ENCODE measurements around the gene PLEKHO2. TPM values are rescaled to one million over a fixed set of nuclear protein-coding genes. Genes with fewer than 3 reads are reported as not detected.
A peak's percentile ranks its signal among the peaks of the same experiment; 100 is the strongest.

The PLEKHO2 gene
- total and polyA plus RNA-seq, 2 of the 13 experiments (the other 11 are each of a cell fraction or from before 2014, with no cell fraction given), result 3.8 to 4.8 TPM

- no peak for TF ChIP-seq KLF16 (CRISPR knock-in tag; IDR thresholded peaks at IDR 0.05)
- peak; percentile 27; the same call in 1 of the 2 replicates for TF ChIP-seq ZMYM4 (CRISPR knock-in tag; IDR thresholded peaks at IDR 0.05)
- no peak for TF ChIP-seq RFX5 (IDR thresholded peaks at IDR 0.05; ENCODE audit: low read depth, low read length)
- TF ChIP-seq SKI (IDR thresholded peaks at IDR 0.05; ENCODE audit: partially characterized antibody), result no peak
- no peak for TF ChIP-seq BORCS8-MEF2B (CRISPR knock-in tag; IDR thresholded peaks at IDR 0.05)
- peak; percentile 44; the same call in 1 of the 2 replicates for TF ChIP-seq NRL (CRISPR knock-in tag; IDR thresholded peaks at IDR 0.05; ENCODE audit: borderline replicate concordance)
- no peak for TF ChIP-seq ZNF501 (CRISPR knock-in tag; IDR thresholded peaks at IDR 0.05)
- no peak for TF ChIP-seq ZFP82 (CRISPR knock-in tag; IDR thresholded peaks at IDR 0.05; ENCODE audit: borderline replicate concordance)
- TF ChIP-seq ZNF143 (CRISPR knock-in tag; IDR thresholded peaks at IDR 0.05), result 0 out of 2 replicates have a peak, but pooled peaks have one; percentile 18
- no peak for TF ChIP-seq EHMT2 (IDR thresholded peaks at IDR 0.05; ENCODE audit: borderline replicate concordance, low read depth, low read length)
- no peak for TF ChIP-seq WIZ (CRISPR knock-in tag; IDR thresholded peaks at IDR 0.05)
- TF ChIP-seq CREBL2 (CRISPR knock-in tag; IDR thresholded peaks at IDR 0.05; ENCODE audit: borderline replicate concordance), result no peak
- no peak for TF ChIP-seq REXO4 (CRISPR knock-in tag; IDR thresholded peaks at IDR 0.05; ENCODE audit: borderline replicate concordance)
- no peak for TF ChIP-seq SRSF9 (IDR thresholded peaks at IDR 0.05; ENCODE audit: borderline replicate concordance, insufficient read depth, low read depth, low read length, poor library complexity, severe bottlenecking)
- TF ChIP-seq, protein P1, sequence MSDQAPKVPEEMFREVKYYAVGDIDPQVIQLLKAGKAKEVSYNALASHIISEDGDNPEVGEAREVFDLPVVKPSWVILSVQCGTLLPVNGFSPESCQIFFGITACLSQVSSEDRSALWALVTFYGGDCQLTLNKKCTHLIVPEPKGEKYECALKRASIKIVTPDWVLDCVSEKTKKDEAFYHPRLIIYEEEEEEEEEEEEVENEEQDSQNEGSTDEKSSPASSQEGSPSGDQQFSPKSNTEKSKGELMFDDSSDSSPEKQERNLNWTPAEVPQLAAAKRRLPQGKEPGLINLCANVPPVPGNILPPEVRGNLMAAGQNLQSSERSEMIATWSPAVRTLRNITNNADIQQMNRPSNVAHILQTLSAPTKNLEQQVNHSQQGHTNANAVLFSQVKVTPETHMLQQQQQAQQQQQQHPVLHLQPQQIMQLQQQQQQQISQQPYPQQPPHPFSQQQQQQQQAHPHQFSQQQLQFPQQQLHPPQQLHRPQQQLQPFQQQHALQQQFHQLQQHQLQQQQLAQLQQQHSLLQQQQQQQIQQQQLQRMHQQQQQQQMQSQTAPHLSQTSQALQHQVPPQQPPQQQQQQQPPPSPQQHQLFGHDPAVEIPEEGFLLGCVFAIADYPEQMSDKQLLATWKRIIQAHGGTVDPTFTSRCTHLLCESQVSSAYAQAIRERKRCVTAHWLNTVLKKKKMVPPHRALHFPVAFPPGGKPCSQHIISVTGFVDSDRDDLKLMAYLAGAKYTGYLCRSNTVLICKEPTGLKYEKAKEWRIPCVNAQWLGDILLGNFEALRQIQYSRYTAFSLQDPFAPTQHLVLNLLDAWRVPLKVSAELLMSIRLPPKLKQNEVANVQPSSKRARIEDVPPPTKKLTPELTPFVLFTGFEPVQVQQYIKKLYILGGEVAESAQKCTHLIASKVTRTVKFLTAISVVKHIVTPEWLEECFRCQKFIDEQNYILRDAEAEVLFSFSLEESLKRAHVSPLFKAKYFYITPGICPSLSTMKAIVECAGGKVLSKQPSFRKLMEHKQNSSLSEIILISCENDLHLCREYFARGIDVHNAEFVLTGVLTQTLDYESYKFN (CRISPR knock-in tag; conservative IDR thresholded peaks at IDR 0.05), result no peak
- no peak for TF ChIP-seq MTA1 (CRISPR knock-in tag; IDR thresholded peaks at IDR 0.05; ENCODE audit: borderline replicate concordance)
- TF ChIP-seq ZNF788 (CRISPR knock-in tag; IDR thresholded peaks at IDR 0.05; ENCODE audit: borderline replicate concordance), result 0 out of 2 replicates have a peak, but pooled peaks have one; percentile 49
- TF ChIP-seq, protein P2, sequence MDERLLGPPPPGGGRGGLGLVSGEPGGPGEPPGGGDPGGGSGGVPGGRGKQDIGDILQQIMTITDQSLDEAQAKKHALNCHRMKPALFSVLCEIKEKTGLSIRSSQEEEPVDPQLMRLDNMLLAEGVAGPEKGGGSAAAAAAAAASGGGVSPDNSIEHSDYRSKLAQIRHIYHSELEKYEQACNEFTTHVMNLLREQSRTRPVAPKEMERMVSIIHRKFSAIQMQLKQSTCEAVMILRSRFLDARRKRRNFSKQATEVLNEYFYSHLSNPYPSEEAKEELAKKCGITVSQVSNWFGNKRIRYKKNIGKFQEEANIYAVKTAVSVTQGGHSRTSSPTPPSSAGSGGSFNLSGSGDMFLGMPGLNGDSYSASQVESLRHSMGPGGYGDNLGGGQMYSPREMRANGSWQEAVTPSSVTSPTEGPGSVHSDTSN (CRISPR knock-in tag; IDR thresholded peaks at IDR 0.05), result no peak
- TF ChIP-seq YY1 (IDR thresholded peaks at IDR 0.05; ENCODE audit: insufficient read depth, insufficient replicate concordance, low read depth, low read length), result peak; percentile 30
- no peak for TF ChIP-seq ZNF740 (CRISPR knock-in tag; IDR thresholded peaks at IDR 0.05)
- TF ChIP-seq ZNF3 (CRISPR knock-in tag; IDR thresholded peaks at IDR 0.05), result no peak
- no peak for TF ChIP-seq MIXL1 (CRISPR knock-in tag; IDR thresholded peaks at IDR 0.05)
- no peak for TF ChIP-seq THYN1 (CRISPR knock-in tag; IDR thresholded peaks at IDR 0.05; ENCODE audit: borderline replicate concordance, low read depth)
- no peak for TF ChIP-seq ZNF644 (CRISPR knock-in tag; IDR thresholded peaks at IDR 0.05; ENCODE audit: low read depth)
- no peak for TF ChIP-seq ELF3 (CRISPR knock-in tag; IDR thresholded peaks at IDR 0.05)
- no peak for TF ChIP-seq GTF2F1 (IDR thresholded peaks at IDR 0.05; ENCODE audit: low read length)
- TF ChIP-seq TEAD3 (CRISPR knock-in tag; optimal IDR thresholded peaks at IDR 0.05; ENCODE audit: borderline replicate concordance), result peak; percentile 38
Observed at GRCh38 chr15:64905119-64905831, 63.6 kb downstream of the PLEKHO2 start (continued).
